ENCODE measurements around the gene C1QTNF3. TPM values are rescaled to one million over a fixed set of nuclear protein-coding genes. Genes with fewer than 3 reads are reported as not detected.
"Not testable (repeated sequence)": the region's sequence is repeated elsewhere in the genome, so short reads cannot be mapped to it uniquely, and the experiment has no call there.

The C1QTNF3 gene
- total RNA-seq, 1 experiment from 2014 or later: 1.6 TPM

DNA sequence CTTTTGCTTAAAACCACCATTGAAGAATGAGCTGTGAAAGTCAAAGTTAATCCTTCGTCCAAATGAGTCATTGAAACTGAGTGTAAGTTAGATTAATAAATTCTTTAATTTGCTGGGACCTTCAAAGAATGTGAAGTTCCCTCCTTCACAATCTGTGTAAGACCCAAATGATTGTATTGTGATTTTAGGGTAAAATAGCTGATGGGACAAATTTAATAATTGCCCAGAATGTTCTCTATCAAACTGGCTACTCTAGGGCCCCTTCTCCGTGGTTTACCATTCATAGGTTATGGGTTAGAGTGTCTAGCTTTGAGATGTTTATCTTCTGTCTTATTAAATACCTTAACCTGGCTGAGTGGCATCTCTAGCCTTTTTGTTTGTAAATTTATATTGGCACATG lies 11.9 kb downstream of the C1QTNF3 start:
- no TSS peak for BruUV-seq (replicated peaks)
- Histone ChIP-seq H3K9me3 (ENCODE audit: low read depth, low read length, poor library complexity, severe bottlenecking) (no peaks in the 10 kb centered on the region), H3K27me3 (replicated peaks; ENCODE audit: insufficient read depth, low read depth, low read length, poor library complexity) (no peaks in the 10 kb centered on the region), H3K27ac (ENCODE audit: low read depth, low read length, poor library complexity, severe bottlenecking) (no peak overlapping the region), H3K4me3 (ENCODE audit: low read depth, low read length, poor library complexity, severe bottlenecking) (no peak overlapping the region), H3K4me1 (ENCODE audit: insufficient read depth, low read length, poor library complexity, severe bottlenecking) (no peaks in the 10 kb centered on the region), H3K36me3 (ENCODE audit: insufficient read depth, low read length, poor library complexity, severe bottlenecking) (no peaks in the 10 kb centered on the region)
- DNase-seq (ENCODE audit: low spot score): no peak
- CTCF ChIA-PET: no interaction called here
- POLR2A ChIA-PET (ENCODE audit: low non-redundant PET): no interaction called here
- intact Hi-C loops (cut with micrococcal nuclease; ENCODE audit: unreplicated experiment): no loop called here
- no peak for TF ChIP-seq EZH2 (IDR thresholded peaks at IDR 0.05; ENCODE audit: borderline replicate concordance, low read depth, low read length, poor library complexity, severe bottlenecking)
- TF ChIP-seq, protein P1, sequence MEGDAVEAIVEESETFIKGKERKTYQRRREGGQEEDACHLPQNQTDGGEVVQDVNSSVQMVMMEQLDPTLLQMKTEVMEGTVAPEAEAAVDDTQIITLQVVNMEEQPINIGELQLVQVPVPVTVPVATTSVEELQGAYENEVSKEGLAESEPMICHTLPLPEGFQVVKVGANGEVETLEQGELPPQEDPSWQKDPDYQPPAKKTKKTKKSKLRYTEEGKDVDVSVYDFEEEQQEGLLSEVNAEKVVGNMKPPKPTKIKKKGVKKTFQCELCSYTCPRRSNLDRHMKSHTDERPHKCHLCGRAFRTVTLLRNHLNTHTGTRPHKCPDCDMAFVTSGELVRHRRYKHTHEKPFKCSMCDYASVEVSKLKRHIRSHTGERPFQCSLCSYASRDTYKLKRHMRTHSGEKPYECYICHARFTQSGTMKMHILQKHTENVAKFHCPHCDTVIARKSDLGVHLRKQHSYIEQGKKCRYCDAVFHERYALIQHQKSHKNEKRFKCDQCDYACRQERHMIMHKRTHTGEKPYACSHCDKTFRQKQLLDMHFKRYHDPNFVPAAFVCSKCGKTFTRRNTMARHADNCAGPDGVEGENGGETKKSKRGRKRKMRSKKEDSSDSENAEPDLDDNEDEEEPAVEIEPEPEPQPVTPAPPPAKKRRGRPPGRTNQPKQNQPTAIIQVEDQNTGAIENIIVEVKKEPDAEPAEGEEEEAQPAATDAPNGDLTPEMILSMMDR (conservative IDR thresholded peaks at IDR 0.05; ENCODE audit: low read depth, low read length): no peak

GRCh38 chr5:34030585-34030984 lies 12.4 kb downstream of the C1QTNF3 start:
- CTCF ChIA-PET; POLR2A ChIA-PET (ENCODE audit: low non-redundant PET); BruUV-seq (replicated peaks): not testable (repeated sequence)

GRCh38 chr5:34030048-34030447 lies 13.0 kb downstream of the C1QTNF3 start:
- H3K4me3 ChIP-seq (ENCODE audit: low read depth, low read length, poor library complexity, severe bottlenecking): no peak overlapping the region
- POLR2A ChIA-PET (ENCODE audit: low non-redundant PET): no interaction called here
- no peak for TF ChIP-seq EZH2 (IDR thresholded peaks at IDR 0.05; ENCODE audit: borderline replicate concordance, low read depth, low read length, poor library complexity, severe bottlenecking)
- TF ChIP-seq, protein P1 (conservative IDR thresholded peaks at IDR 0.05; ENCODE audit: low read depth, low read length): no peak
- H3K36me3 ChIP-seq (ENCODE audit: insufficient read depth, low read length, poor library complexity, severe bottlenecking): no peaks in the 10 kb centered on the region
- no peak for DNase-seq (ENCODE audit: low spot score)
- intact Hi-C loops (cut with micrococcal nuclease; ENCODE audit: unreplicated experiment): no loop called here
- no TSS peak for BruUV-seq (replicated peaks)
- H3K27ac ChIP-seq (ENCODE audit: low read depth, low read length, poor library complexity, severe bottlenecking): no peak overlapping the region
- no peaks in the 10 kb centered on the region for H3K4me1 ChIP-seq (ENCODE audit: insufficient read depth, low read length, poor library complexity, severe bottlenecking)
- no peaks in the 10 kb centered on the region for H3K9me3 ChIP-seq (ENCODE audit: low read depth, low read length, poor library complexity, severe bottlenecking)
- CTCF ChIA-PET: no interaction called here
- H3K27me3 ChIP-seq (replicated peaks; ENCODE audit: insufficient read depth, low read depth, low read length, poor library complexity): no peaks in the 10 kb centered on the region

More at GRCh38 chr5:34030585-34030984, 12.4 kb downstream of the C1QTNF3 start:
- H3K4me3 ChIP-seq (ENCODE audit: low read depth, low read length, poor library complexity, severe bottlenecking); DNase-seq (ENCODE audit: low spot score); H3K36me3 ChIP-seq (ENCODE audit: insufficient read depth, low read length, poor library complexity, severe bottlenecking); H3K27ac ChIP-seq (ENCODE audit: low read depth, low read length, poor library complexity, severe bottlenecking); H3K27me3 ChIP-seq (replicated peaks; ENCODE audit: insufficient read depth, low read depth, low read length, poor library complexity); intact Hi-C loops (cut with micrococcal nuclease; ENCODE audit: unreplicated experiment); H3K4me1 ChIP-seq (ENCODE audit: insufficient read depth, low read length, poor library complexity, severe bottlenecking); H3K9me3 ChIP-seq (ENCODE audit: low read depth, low read length, poor library complexity, severe bottlenecking): not testable (repeated sequence)

- no TSS peak for BruUV-seq (replicated peaks)
- H3K4me1 ChIP-seq (ENCODE audit: insufficient read depth, low read length, poor library complexity, severe bottlenecking): no peaks in the 10 kb centered on the region
- TF ChIP-seq, protein P1 (conservative IDR thresholded peaks at IDR 0.05; ENCODE audit: low read depth, low read length): no peak
- no peak for TF ChIP-seq EZH2 (IDR thresholded peaks at IDR 0.05; ENCODE audit: borderline replicate concordance, low read depth, low read length, poor library complexity, severe bottlenecking)
- no peaks in the 10 kb centered on the region for H3K27me3 ChIP-seq (replicated peaks; ENCODE audit: insufficient read depth, low read depth, low read length, poor library complexity)
- intact Hi-C loops (cut with micrococcal nuclease; ENCODE audit: unreplicated experiment): no loop called here
- no peak overlapping the region for H3K4me3 ChIP-seq (ENCODE audit: low read depth, low read length, poor library complexity, severe bottlenecking)
- H3K27ac ChIP-seq (ENCODE audit: low read depth, low read length, poor library complexity, severe bottlenecking): no peak overlapping the region
- POLR2A ChIA-PET (ENCODE audit: low non-redundant PET): no interaction called here
- no peak for DNase-seq (ENCODE audit: low spot score)
- CTCF ChIA-PET: no interaction called here
- H3K36me3 ChIP-seq (ENCODE audit: insufficient read depth, low read length, poor library complexity, severe bottlenecking): no peaks in the 10 kb centered on the region
- H3K9me3 ChIP-seq (ENCODE audit: low read depth, low read length, poor library complexity, severe bottlenecking): no peaks in the 10 kb centered on the region
Observed at GRCh38 chr5:34028349-34028748, 14.7 kb downstream of the C1QTNF3 start.

All from A673 (cell line).